CD4-positive, alpha-beta T cell treated with Interleukin-12 subunit alpha and Interleukin-12 subunit beta, for 1 hour (primary cell): ENCODE measurements around the gene CACNA1B.

Experiments
- DNase-seq: peaks from one replicate; pipeline ENCODE4 v3.0.0-alpha.2; 2020

CACNA1B gene

DNA sequence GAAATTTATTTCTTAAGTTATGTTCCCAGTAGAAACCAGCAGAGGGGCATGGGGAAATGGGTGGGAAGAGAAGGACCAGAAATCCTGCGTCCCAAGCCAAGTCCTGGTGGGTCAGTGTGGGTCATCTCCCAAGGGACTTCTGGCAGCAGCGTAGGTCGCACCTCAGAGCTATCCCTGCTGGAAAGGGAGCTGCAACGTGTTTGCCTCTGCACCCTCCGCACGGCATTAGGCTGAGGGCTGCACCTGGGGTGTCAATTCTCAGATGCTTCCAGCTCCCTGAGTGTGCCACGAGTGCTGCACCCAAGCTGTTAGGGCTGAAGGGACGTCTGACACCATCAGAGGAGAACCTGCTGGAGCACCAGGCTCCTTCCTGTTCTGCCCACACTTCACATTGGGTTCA lies 182.8 kb downstream of the CACNA1B start:
- no peak for DNase-seq

DNA sequence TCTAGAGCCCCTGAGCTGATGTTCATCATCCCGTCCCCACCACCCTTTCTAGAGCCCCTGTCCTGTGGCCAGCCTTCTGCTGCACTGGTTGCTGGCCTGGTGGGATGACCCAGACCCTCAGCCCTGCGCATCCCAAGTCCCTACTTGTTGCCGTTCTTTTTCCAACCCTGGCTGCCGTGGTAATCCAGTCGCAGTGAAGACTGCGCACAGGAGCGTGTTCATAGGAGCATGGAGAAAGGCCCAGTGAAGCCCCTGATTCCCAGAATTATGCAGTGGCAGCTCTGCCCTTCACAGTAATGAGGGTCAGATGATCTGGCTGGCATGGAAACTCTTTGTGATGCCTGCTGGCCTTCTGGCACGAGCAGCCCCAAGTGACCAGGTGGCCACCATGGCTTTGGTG lies 183.3 kb downstream of the CACNA1B start:
- no peak for DNase-seq

DNA sequence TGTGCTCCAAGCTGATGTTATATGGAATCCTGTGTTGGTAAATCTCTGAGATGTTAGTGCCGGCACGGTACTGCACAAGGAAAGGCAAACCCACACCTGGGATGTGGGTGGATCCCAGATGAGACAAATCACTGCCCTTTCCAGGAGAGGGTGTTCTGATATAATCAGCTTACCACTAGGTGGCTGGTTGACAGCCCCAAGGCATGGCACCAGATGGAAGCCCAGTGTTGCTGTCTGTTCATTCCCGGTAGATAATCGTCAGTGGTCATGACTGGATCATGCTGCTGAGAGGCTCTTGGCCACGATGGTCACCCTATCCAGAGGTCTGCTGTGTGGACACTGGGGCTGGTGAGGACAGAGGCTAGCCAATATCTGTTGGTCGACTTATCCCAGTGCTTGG lies 184.0 kb downstream of the CACNA1B start:
- DNase-seq = no peak

DNA sequence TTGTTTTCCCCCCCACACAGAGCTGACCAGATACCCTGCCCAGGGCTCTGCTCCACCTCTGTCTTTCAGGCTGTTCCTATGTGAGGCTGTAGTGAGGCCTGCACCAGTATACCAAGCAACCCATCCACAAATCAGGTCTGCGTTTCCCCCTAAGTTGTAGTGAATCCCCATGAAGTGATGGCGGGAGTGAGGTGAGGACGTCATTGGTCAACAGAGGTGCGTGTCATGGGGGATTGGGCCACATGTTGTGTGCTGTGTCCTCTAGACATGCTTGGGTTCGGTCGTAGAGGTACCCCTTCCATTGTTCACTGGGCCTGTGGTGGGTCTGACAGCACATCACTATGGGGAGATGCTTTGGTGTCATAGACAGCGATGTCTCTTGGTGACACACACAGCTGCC lies 184.6 kb downstream of the CACNA1B start:
- no peak for DNase-seq

DNA sequence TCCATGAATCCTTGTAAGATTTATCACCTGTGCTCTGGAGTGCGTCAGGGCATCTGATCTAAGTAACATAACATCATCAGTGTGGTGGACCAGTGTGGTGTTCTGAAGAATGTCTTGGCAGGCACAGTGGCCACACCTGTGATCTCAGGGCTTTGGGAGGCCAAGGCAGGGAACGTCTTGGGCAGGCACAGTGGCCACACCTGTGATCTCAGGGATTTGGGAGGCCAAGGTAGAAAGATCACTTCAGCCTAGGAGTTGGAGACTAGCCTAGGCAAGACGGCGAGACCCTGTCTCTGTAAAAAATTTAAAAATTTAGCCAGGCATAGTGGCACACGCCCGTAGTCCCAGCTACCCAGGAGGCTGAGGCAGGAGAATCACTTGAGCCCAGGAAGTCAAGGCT lies 185.5 kb downstream of the CACNA1B start:
- no peak for DNase-seq

DNA sequence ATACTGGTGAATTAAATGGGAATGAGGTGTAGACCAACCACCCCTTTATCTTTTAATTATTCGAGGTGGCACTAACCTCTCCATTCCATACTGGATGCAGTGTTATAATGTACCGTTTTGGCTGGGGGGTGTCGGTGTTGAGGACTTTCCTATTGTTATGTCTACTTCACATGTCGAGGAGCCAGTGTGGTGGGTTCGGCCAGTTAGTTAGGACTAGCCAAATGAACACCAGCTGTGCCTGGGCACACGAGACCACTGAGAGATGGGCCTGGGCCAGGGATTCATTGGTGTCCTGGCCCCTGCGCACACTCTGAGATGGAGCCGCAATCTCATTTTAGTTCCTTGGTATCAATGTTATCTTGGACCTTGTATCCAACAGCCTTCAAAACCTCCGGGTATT lies 186.2 kb downstream of the CACNA1B start:
- DNase-seq = no peak

DNA sequence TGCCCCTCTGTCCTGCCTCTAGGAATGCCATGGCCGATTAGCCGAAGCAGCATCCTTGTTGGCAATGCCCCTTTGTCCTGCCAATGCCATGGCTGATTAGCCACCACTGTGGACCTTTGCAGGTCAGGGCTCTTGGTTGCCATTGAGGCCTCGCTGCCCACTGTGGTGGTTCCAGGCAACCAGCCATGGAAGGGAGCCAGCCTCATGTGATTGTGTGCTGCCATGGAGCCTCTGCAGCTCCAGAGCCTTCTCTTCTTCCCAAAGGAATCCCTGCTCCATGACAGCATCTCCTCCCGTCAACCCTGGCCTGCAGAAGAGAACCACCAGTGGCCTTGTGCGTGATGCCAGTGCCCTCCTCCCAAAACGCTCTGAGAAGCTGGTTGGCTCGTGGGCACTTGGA lies 187.0 kb downstream of the CACNA1B start:
- no peak for DNase-seq

DNA sequence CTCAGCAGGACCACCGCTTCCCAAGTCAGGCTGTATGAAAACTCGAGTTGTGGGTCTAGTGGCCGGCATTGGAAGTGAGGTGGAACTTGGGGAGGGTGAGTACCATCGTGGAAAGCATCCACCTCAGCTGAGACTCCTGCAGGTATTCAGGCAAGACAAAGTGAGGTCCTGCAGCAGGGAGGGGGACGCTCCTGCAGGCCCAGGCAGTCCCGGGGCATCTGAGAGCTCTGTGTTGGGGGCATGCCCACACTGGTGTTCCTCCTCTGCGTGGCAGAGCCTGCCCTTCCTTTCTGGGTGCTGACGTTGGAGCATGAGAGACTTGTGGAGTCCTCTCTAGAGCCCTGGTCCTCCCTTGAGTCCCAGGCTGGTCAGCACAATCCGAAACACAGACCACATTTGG lies 187.7 kb downstream of the CACNA1B start:
- DNase-seq = no peak

DNA sequence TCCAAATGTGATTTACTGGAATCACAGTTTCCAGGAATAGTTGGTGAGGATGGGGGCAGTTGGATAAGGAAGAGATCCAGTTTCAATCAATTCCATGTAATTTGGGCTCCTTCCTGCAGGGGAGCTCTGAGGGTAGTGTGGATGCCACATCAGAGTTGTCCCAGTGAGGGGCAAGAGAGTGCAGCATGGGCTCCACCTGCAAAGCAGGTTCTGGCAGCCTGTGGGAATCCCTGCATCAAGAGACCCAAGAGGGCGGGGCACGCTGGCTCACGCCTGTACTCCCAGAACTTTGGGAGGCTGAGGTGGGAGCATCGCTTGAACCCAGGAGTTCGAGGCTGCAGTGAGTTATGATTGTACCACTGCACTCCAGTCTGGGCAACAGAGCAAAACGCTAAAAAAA lies 188.5 kb downstream of the CACNA1B start:
- no peak for DNase-seq

DNA sequence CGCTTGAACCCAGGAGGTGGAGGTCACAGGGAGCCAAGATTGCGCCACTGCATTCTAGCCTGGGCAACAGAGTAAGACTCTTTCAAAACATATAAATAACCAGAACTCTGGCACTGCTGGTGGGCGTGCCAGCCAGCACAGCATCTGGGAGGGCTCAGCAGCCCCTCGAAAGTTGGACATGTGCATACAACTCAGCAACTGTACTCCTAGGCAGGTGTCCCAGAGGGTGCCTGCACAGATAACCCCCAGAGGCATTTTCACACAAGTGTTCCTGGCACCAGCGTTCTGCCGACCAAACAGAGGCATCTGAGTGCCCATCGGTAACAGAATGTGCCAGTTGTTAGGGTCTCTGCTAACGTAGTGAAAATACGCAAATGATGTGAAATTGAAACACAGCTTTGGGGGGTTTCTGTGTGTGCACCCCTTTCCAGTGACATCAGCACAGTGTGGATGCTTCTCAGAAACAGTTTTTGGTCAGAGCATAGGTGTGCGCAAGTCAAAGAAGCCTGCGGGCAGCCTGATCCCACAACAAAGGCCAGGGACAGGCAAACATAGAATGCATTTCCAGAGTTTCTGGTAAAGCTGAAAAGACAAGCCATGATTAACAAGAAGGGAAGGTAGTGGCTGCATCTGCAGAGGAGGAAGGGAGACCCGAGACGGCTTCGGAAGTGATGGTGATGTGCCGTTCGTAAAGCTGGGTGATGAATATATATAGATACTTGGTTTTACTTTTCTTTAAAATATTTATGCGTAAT lies 190.2 kb downstream of the CACNA1B start:
- no peak for DNase-seq

DNA sequence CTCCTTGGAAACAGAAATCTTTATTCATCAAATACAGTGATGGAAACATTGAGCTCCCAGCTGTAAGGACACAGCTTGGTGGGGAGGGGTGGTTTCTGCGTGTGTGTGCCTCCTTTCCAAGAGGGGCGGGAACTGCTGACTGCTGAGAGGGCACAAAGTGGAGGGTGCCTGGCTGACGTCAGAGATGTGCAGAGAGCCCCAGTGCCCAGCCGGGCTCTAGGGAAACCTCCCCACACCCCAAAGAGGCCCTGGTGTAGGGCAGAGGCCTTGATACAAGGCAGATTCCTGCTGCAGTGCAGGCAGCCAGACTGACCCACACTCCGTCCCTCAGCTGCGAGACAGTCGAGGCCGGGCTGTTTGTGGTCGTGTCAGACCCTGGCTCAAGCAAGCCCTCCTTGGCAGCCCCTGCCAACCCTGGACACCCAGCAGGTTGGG lies 191.0 kb downstream of the CACNA1B start:
- no peak for DNase-seq

DNA sequence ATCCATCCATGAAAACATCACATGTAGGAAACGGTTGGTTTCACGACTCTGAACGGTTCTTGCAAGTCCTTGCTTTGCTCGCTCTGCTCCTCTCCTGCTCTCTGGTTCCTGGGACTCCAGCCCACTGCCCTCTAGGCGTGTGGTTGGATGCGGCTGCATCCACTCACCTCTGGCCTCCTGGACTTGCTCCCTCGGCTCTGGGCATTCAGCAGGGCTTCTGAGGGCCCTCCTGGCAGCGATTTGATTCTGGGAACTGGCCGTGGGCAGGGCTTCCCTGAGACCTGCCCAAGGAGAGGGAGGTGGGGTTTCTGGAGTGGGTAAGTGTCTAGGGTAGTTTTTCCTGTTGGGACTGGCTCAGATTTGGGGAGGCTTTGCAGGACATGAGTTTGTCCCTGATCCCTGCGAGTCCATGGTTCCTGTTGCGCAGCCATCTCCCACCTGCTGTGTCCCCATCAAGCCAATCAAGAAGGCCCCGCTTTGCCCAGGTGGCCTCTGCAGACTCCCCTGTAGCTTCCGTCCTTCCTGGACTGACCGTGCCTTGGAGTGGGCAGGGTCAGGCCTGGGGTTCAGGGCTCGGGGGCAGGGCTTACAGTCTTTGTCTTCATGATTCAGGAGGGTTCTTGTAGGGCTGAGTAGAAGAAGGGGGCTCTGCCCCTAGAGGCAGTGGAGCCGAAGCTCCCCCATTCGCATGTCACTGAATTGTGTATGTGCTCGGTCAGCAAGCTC lies 192.3 kb downstream of the CACNA1B start:
- DNase-seq = no peak

DNA sequence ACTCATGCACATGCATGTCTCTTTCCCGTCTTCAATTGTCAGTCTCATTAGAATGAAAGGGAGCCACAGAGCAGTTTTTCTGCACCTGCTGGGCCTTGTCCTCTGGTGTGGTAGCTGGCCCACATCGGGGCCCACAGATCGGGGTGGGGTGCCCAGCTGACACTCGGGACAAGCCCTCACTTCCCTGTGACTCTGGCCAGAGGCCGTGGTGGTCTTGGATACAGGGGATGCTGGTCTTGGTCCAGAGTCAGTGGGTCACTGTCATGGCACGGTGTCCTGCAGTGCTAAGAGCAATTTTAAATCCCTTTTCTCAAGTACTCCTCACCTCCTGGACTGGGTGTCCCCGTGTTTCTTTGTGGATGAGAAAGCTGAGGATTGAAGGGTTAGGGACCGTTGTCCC lies 193.2 kb downstream of the CACNA1B start:
- no peak for DNase-seq

DNA sequence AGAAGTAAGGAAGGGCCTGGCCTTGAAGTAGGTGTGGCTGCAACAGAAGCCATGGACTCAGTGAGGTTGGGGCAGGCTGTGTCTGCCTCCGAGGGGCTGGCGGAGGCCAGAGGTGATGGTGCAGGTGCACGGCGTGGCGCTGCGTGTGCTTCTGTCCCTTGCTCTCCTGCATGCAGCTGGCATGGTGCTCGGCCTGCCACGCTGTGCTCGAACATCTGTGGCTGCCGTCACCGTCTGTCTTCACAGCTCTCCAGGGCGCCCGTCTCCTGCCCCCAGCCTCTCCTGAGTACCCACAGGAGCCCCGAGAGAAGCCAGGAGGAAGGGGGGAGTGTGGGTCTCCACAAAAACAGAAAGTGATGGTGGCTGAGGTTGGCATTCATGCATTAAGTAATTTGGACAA lies 193.7 kb downstream of the CACNA1B start:
- no peak for DNase-seq

DNA sequence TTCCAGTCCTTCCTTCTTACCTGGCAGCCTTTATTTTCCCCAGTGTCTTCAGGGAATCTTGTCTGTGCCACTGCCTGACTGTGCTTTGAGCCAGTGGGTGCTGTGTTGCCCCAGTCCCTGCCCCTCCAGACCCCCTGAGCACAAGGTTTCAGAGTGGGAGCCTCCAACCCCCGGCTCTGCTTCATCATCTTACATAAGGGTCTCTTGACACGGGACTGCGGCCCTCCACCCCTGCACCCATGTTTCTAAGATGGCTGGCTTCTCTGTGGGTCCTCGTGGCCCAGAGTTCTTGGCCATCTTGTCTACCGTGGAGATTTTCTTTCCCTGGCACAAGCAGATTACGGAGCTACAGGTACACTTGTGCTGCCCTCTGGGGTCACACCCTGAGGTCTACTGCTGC lies 194.1 kb downstream of the CACNA1B start:
- DNase-seq = no peak

DNA sequence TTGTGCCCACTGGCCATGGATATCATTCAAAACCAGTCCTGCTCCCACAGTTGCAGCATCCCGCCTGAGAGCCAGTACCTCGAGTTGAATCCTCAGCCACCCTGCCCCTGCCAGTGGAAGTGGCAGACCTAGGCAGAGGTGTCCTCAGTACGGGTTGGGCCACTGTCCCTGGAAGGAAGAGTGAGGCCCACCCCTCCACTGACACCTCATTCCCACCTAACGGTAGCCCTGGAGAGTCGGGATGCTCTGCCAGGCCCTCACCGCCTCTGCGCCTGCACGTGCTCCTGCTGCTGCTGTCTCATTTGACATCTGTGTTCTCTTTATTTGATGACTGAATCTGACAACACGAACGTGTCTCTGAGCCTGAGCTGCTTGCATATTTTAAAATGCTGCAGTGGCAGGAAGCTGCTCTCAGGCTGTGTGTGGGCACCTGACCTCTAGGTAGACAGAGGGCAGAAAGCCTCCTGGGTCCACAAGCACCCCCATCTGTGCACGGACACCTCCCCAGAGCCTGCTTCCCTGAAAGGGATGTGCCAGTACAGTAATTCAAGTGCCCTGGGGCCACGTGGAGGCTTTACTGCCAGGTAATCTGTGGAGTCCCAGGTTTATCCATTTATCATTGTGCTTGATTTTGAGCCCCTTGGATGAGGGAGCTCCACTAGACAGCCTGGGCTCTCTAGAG lies 194.7 kb downstream of the CACNA1B start:
- no peak for DNase-seq

DNA sequence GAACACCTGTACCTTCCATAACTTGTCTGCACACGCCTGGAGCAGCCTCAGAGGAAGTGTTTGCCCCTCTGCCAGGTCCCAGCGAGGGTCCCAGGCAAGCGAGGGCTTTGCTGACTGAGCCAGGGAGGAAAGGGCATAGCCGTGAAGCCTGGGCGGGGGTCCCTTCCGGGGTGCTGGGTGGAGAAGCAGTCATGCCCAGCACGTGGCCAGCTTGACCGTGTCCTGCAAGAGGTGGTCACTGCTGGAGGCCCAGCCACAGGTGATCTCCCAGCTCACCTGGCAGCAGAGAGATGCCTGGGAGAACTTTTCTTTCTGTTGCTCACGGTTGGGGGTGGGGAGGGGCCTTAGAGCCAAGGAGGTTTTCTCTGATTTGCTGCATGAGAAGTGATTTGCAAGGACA lies 195.3 kb downstream of the CACNA1B start:
- no peak for DNase-seq

DNA sequence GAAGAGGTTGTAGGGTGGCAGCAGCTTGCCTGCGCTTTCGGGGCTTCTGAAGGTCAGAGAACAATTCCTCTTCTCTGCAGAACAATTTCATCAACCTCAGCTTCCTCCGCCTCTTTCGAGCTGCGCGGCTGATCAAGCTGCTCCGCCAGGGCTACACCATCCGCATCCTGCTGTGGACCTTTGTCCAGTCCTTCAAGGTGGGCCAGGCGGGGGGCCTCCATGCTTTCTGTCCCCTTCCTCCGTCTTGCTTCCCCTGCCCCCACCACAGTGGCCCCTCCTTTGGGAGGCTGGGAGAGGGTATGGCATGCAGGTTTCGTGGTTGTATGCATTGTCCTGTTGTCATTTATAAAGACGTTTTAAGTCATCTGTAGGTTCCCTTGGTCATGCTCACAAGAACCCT lies 195.8 kb downstream of the CACNA1B start:
- DNase-seq = no peak

DNA sequence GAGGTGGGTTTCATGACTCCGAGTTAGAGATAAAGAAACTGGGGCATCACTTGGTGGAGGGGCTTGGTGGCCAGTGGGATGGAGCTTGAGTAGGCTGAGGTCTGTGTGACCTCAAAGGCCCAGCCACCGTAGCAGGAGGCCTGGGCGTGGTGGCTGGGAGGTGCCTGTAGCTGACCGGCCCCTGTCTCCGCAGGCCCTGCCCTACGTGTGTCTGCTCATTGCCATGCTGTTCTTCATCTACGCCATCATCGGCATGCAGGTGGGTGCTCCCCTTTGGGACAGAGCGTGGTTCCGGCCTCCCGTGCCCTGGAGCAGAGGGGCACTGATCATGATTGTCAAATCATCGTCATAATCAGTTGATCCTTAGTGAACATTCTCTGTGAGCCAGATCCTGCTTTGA lies 196.2 kb downstream of the CACNA1B start:
- DNase-seq = no peak

DNA sequence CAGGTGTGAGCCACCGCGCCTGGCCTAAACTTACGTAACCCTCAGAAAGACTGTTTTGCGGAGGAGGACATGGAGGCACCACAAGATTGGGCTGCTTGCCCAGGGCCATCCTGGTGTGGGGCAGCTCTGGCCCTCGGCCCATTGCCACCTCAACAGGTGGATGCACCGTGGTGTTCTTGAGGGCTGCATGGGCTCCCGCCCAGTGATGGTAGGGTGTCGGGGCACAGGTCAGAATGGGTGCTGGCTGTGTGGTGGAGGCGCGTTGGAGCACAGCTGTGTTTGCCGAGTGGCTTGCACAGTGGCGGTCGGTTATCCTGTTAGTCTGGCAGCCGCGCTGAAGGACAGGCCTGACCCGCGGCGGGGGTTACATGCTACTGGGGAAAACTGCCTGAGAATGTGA lies 196.9 kb downstream of the CACNA1B start:
- DNase-seq = no peak

DNA sequence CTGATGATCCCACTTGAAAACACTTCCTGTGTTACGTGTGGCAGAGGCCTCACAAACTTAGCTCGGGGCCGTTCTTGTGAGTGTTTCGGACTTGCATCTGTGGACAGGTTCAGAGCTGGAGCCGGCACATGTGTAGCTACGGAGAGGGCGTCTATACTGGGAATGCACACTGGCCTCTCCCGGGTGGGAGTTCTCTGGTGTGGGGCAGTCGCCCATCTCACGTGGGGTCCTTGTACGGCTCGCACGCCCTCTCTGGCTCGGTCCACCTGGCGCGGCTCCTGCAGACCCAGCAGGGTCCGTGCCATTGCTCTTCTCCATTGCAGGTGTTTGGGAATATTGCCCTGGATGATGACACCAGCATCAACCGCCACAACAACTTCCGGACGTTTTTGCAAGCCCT lies 197.9 kb downstream of the CACNA1B start:
- DNase-seq = no peak

DNA sequence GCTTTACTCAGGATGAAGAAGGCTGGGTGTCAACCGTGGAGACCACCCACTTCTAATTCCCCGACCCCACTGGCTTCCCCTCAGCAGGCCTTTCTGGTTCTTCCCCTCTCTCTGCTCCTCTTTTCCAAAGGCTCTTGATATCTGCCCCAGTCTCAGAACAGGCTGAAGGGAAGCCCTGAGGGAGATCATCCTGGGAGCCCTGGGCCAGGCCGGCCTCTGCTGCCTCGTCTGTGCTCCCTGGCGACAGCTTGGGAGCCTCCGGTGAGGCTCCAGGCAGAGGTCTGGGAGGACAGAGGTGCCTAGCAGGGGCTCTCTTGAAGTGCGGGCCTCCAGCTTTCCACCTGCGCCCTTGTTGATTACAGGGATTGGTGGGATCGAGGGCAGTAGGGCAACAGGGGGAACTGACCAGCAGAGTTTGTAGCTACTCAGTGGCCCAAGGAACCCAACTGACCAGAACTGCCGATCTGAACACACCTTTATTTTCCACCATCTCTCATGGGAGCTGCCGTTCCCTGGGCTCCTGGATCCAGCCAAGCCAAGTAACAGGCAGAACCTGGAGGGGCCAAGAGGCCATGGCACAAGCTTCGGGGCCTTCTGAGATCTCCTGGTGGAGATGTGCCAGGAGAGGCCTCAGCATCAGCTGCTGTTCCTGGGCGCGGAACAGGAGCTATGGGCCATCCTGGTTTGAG lies 198.5 kb downstream of the CACNA1B start:
- no peak for DNase-seq

DNA sequence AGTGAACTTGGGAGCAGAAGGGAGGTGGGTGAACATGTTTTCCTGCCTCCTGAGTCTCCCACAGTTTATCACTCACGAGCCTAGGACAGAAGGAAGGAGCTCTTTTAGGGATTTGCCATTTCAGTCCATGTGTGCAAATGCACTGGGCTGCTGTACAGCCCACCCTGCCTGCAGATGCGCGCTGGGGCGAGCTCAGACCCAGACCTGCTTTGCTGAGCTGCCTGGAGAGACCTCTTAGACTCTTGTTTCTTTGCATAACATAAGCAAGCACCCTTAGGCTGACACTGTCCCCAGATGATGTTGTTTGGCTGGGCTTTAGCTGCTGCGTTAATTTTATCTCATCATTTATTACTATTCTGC lies 199.0 kb downstream of the CACNA1B start:
- DNase-seq = no peak

DNA sequence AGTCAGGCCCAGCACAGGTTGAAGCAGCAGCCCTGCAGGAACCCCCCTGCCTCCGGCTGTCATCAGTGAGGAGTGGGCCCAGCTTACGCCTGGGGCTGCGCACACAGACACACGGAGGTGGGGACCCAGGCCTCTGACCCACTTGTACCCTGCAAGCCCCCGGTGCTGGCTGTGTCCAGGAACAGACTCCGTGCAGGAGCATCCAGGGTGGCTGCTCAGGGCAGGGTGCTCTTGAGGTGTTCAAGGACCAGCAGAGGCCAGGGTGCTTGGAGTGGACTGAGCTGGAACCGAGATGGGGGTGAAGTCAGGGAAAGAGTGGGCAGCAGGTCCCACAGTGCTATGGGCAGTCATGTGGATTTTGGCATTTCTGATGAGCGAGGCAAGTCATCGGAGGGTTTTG lies 199.5 kb downstream of the CACNA1B start:
- no peak for DNase-seq
